ENCODE results near the gene WIPF2.

Gene WIPF2

DNA sequence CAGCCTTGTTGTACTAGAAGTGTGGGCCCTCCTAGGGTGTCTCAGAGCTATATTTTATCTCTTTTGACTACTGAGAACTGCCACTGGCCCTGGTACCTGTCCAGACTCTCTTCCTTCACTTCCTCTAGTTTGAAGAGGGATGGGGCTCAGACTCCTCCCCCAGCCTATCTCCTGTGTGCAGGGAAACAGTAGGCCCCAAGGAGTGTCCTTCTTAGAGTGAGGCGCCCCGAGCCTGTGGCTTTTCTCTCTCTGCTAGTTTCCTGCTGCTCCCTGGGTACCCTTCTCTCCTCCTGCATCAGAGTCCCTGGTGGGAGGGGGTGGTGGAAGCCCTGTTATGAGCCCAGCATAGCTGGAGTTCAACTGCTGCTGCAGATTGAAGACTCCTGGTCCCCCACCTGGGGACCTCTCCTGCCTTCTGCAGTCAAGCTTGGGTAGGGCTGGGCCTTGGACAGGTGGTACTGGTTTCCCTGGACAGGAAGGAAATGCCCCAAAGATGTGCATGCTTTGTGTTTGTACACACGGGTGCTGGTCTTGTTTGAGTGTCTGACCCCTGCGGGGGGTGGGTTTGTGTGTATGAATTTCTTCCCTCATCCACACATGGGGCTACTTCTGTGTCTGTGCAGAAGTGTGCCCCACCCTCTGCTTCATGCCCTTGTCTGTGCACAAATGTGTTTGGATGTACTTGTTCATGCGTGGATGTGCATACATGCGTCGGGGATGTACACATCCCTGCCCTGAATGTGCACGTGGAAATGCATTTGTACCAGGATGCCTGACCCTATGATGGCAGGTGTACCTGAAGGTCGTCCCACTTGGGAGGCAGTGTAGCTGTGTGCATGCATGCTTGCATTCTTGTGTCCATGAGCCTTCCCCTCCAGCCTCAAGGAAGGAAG is 96.8 kb downstream of the WIPF2 start:
- no peak for DNase-seq

- no peak for DNase-seq
These were observed 97.7 kb downstream of the WIPF2 start for GRCh38 chr17:40316571-40317344.

GRCh38 chr17:40317345-40317873 is 98.3 kb downstream of the WIPF2 start:
- DNase-seq = no peak

- peak; percentile 91 for DNase-seq
These were observed 99.1 kb downstream of the WIPF2 start for GRCh38 chr17:40317880-40318829.

GRCh38 chr17:40318830-40319391 is 99.8 kb downstream of the WIPF2 start:
- DNase-seq = no peak

DNA sequence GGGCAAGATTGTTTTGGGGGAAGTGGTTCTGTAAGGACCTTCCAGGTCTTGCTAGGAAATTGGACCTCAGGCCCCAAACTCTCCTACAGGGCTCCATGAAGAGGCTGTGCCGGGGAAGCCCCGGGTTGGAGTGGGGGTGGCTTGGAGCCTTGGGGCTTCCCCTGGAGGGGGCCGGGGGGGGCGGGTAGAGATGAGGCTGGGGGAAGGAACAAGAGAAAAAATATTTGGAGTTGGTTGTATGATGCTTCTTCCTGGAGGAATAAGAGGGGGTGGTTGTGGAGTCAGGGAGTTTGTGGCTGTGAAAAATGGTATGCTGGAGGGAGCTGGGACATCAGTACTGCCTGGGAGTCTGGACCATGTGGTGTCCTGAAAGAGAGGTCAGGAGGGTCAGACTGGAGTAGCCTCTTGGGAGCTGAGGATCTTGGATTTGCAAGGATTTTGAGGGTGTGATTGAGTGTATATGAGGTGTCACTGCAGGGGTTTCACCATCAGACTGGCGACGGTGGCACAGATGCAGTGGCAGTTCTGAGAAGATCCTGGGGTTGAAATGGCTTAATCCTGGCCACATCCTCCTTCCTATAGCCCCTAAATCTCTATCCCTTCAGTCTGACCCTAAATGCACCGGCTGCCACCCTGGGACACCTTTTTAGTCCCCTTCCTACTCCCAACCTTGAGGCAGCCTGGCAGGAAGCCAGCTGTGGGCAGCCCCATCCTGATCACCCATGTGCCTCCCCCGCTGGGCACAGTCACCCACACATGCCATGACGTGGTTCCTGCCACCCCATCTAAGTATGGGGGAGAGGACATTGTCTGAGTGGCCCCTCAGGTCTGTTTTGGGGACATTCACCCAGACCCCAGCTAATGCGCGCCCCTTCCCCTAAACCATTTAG is 100.8 kb downstream of the WIPF2 start:
- DNase-seq = peak; percentile 75

DNA sequence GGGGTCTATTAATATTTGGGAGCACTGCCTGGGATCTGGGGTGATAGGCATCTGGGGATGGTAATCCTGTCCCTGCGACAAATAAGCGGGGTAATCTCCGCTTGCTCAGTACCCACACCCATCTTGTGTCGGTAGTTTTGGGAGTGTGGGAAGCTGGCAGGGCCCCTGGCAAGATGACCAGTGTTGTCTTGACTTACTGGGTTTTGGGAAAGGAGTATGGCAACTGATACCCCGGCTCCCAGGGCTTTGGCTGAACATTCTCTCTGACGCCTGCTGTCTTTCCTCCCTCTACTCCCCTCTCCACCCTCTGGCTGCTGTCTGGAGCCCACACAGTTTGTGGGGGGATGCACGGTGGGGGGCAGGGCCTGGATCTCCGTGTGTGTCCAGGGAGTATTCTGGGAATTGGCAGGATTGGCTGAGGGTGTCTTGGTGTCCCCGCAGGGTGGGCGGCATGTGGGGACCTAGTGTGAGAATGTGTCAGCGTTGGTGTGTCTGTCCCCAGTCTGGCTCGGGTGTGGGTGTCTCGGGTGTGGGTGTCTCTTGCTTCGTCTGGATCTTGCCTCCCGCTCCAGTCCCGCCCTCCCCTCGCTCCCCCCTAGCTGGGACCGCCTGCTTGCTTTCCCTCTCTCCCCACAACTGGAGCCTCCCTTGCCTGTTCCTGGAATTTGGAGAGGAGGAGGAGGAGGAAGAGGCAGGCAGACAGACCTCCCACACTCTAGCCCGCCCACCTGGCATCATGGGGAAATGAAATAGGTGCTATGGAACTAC is 101.8 kb downstream of the WIPF2 start:
- DNase-seq = no peak

DNA sequence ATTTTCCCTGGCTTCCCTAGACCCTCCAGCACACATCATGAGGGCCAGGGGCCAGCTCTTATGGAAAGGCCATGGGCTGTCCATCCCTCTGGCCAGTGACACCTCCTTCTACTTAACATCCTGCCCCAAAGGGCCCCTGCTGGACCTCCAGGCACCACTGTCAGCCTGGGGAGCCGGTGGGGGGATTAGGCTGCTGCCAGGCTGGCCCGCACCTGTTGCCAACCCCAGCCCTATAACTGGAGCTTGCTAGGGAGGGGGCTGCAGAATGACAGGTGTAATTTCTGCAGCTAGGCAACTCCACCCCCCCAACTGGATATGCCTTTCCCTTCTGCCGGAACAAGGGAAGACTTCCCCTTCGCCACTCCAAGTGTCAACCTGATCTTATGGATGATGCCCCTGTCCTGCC is 102.4 kb downstream of the WIPF2 start:
- no peak for DNase-seq

DNA sequence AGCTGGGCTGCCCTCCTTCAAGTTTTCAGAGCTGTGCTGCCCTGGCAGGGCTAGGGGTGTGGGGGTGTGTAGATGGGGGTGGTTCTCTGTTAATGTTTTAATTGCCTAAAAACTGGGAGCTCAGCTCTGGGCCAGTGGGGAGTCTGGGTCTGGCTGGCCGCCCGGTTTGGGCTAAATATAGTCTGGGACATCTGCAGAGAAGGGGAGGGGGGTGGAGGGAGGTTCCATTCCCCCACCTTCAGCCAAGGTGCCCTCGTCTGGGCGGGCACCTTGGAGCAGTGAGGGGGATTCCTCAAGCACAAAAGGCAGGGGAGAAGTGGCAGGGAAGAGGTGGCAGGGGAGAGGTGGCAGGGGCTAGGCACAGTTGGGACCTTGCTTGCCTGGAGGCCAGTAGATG is 102.9 kb downstream of the WIPF2 start:
- DNase-seq = no peak

DNA sequence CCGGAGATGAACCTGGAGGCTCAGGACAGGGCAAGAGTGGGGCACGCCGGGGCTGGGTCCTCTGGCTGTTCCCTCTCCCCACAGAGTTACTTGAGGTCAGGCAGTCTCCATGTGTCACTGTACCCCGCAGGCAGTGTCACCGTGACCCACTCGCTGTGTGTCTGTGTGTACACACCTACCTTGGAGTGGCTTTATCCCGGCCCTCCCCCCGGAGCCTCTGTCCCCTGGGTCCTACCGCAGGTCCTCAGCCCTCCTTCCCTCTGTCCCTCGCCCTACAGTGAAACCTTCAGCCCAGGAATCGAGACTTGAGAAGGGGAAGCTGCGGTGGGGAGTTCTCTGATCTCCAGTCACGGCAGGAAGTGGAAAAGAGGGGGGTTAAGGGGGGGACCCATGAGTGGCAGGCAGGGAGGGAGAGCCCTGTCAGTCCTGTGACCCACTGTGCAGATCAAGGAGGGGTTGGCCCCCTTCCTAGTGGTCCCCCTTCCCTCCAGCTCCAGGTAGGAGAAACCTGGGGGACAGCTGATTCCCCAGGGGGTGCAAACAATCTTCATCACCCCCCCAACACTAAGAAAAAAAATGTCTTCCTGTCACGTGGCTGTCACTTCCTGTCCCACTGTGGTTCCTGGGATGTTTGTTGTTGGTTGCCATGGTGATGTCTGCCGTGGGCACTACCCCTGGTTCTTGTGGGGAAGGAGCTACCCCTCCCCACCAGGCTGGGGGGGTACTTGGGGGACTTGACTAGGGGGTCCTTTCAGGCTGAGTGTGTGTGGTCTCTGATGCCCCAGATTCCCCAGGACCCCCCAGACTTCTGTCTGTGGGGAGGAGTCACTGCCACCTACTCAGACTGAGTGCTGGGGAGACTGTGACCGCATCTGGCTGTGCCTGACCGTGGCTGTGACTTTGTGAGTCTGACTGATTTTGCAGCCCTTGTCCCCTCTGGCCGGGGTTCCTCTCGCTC is 103.5 kb downstream of the WIPF2 start:
- peak; percentile 85 for DNase-seq

DNA sequence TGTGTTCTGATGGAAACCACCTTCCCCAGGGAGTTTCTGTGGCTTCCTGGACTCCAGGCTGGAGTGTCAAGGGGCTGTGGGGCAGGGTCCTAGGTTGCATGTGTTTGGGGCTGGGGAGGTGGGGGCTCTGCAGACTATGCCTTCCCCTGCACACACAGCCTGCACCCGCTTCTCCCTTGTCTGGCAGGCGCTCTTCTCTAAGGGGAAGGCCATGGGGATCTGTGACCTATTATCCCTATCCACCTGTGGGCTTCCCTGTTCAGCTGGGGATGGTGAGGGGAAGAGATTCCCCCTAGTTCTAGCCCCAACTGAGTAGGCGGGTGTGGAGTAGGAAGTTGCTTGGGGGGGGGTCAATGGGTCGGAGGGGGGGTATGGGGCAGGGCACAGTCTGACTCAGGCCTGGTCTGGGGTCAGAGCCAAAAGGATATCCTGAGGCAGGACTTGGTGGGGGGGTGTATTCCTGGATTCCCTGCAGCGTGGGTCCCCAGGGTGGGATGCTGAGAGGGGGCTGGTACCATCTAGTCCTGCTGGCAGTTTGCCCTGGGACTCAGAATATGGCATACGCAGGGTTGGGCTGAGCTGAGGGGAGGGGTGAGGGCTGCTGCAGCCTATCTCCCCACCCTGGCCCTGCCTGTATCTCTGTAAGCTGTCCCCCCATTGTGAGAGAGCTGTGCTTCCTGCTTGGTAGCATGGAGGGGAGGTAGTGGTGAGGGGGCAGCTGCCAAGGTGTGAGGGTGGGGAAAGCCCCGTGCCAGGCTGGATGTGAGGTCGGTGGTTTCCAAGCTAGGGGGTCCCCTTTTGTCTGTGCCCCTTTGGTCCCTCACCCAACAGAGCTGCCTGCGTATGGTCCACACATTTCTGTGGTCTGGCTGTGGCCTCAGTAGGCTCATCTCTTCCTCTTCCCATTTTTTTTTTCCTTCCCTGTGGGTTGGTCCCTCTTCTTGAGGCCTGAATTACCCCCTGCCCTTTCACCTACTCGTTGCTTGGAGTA is 104.6 kb downstream of the WIPF2 start:
- peak; percentile 54 for DNase-seq

GRCh38 chr17:40325156-40326013 is 106.3 kb downstream of the WIPF2 start:
- DNase-seq = no peak

DNA sequence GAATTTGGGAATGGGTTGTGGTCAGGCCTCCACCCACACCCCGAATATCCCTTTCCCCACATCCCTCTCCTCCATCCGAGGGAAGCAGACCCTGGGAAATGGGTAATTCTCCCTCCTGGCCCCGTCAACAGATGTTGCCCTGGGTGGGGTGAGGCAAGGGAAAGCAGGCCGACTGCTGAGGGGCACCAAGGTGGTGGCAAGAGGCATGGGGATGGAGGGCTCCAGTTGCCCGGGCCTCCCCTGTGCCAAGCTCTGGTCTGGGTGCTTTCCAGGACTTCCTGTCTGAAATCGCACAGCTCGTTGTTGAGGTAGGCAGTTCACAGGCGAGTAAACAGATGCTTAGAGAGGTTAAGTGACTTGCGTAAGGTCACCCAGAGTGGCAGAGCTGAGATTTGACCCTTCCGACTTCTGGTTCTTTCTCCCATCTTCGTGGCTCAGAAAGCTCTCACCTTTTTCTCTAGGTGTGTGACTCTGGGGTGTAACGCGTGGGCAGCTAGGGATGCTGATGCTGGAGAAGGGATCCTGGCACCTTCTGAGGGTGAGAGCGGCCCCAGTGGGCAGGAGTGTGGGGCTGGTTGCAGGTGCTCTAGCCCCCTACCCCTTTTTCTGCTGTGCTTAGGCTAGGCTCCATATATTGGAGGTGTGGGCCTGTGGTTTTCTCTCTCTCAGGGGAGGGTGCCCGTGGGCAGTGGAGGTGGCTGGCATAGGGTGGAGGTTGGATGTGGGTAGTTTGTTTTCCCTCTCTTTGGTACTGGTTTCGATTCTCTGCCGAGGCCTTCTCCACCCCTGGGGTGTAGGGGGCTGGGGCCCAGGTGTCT is 107.1 kb downstream of the WIPF2 start:
- DNase-seq = peak; percentile 56

DNA sequence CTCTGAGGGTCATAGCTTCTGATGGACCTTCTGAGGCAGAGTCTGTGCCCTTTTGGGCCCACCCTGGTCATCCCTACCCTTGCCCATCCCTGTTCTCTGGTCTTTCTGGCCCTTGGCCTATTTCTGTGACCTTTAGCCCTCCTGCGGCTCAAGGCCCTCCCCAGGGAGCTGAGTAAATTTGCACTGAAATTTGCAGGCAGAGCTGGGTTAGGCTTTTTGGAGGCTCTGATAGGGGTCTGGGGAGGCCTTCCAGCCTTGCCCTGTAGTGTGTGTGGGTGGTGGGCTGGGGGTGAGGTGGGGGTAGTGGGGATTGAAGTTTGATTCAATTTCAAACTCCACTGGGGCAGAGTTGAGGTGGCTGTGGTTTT is 107.7 kb downstream of the WIPF2 start:
- no peak for DNase-seq

DNA sequence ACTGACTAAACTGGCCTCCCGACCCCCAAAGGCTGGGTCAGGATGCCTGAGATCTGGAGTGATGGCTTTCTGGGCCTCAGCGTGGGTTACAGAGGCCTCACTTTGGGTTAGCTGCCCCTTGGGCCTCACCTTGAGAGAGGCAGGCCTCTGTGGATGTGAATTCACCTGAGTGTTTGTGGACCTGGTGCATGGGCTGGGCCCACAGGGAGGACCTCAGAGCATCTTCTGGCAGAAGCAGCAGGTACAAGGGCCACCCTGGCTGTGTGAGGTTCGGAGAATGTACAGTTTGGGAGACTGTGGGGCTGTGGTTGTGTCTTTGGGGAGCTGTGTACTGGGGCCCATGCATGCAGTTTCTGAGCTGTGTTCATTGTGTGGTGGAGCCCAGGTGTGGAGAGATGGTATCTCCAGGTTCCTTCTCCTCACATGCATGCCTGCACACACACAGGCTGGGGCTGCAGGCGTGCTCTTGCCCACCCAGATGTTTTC is 108.2 kb downstream of the WIPF2 start:
- no peak for DNase-seq

Data from activated effector memory CD4-positive, alpha-beta T cell treated with Interleukin-2 at 50 U/mL for 16 hours (primary cell).